ENCODE data around the gene CACNG7. TPM values are rescaled to one million over a fixed set of nuclear protein-coding genes. Genes with fewer than 3 reads are reported as not detected.

CACNG7 gene
- total RNA-seq, 1 experiment from 2014 or later, result not detected

- TF ChIP-seq CBX3 (IDR thresholded peaks at IDR 0.05; ENCODE audit: low read depth) (no peak), RAD21 (IDR thresholded peaks at IDR 0.05; ENCODE audit: low read depth) (no peak), EZH2phosphoT487 (IDR thresholded peaks at IDR 0.05; ENCODE audit: borderline replicate concordance) (no peak), ZNF274 (IDR thresholded peaks at IDR 0.05; ENCODE audit: low read depth, low read length) (no peak)
Observed at GRCh38 chr19:53883231-53883661, 25.8 kb upstream of the CACNG7 start (continued).

DNA sequence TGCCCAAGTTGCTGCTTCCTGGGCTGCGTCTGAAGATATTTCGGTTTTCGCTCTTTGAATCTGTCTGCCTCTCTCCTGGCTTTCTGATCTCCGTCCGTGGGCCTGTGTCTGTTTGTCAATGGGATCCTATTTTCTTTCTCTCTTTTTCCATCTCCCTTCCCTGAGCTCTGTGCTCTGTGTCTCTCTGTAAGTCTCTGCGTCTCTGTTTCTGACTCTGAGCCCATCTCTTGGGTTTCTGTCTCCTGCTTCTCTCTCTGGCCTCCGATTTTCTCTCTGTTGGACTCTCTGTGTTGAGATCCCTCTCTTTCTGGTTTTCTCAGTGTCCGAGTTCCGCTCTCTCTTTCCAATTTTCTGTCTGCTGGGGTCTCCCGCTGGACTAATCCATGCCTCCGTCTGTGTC is 25.3 kb upstream of the CACNG7 start:
- DNase-seq (ENCODE audit: low read depth, low spot score), result no peak
- Histone ChIP-seq H3K27ac (ENCODE audit: low read depth, low read length) (no peak overlapping the region), H3K4me3 (replicated peaks in 1 of 2; ENCODE audit: low read depth in 1 of 2, low read length in 2 of 2) (no peak overlapping the region), H3K4me2 (ENCODE audit: low read length) (no peak overlapping the region), H4K20me1 (ENCODE audit: insufficient read depth) (no peaks in the 10 kb centered on the region), H3K9me3 (ENCODE audit: control insufficient read depth in 1 of 2, insufficient read depth in 1 of 2, low read depth in 1 of 2, low read length in 2 of 2) (no peaks in the 10 kb centered on the region), H3K36me3 (ENCODE audit: control insufficient read depth in 1 of 2, insufficient read depth in 2 of 2, low read length in 2 of 2) (no peaks in the 10 kb centered on the region), H3K79me2 (ENCODE audit: insufficient read depth, low read length) (no peaks in the 10 kb centered on the region), H3K4me1 (ENCODE audit: control insufficient read depth in 1 of 2, insufficient read depth in 2 of 2, low read length in 2 of 2) (peaks cover 20 to 35% of the 10 kb centered on the region in 2 experiments), H3K27me3 (ENCODE audit: insufficient read depth, low read length) (no peaks in the 10 kb centered on the region), H3K9me2 (ENCODE audit: insufficient read depth) (no peaks in the 10 kb centered on the region), H2AFZ (ENCODE audit: low read depth, low read length, poor library complexity, severe bottlenecking) (no peak overlapping the region), H3K9ac (ENCODE audit: low read length) (no peak overlapping the region)
- RAD21 ChIA-PET (ENCODE audit: low non-redundant PET in 1 of 2, low total read pairs in 2 of 2, uncharacterized antibody in 2 of 2, unreplicated experiment in 2 of 2), result no interaction called here
- CTCF ChIA-PET, result no interaction called here
- intact Hi-C loops (cut with micrococcal nuclease), result no loop called here
- POLR2A ChIA-PET, result interaction anchor here (0.9 to 2.8 kb wide), 2 partner anchors 16 to 97 kb away, joined by 3 to 11 read pairs; partner anchors contain the start of gene MYADM
- TF ChIP-seq POLR2AphosphoS5 (IDR thresholded peaks at IDR 0.05; ENCODE audit: low read depth, low read length), result no peak
- no peak for TF ChIP-seq CEBPB (IDR thresholded peaks at IDR 0.05; ENCODE audit: low read depth)
- no peak for TF ChIP-seq SIN3A (IDR thresholded peaks at IDR 0.05; ENCODE audit: low read depth)
- TF ChIP-seq ELF1 (IDR thresholded peaks at IDR 0.05; ENCODE audit: borderline replicate concordance, low read depth), result no peak
- TF ChIP-seq ZFX (IDR thresholded peaks at IDR 0.05), result no peak
- no peak for TF ChIP-seq CTCF (IDR thresholded peaks at IDR 0.05 in 2 of 3, conservative IDR thresholded peaks at IDR 0.05 in 1 of 3; ENCODE audit: borderline replicate concordance in 1 of 3, insufficient read depth in 1 of 3, low read depth in 2 of 3, low read length in 2 of 3)
- TF ChIP-seq FOSL1 (IDR thresholded peaks at IDR 0.05; ENCODE audit: low read depth), result no peak
- TF ChIP-seq ATF3 (IDR thresholded peaks at IDR 0.05), result no peak
- BruUV-seq (replicated peaks), result no TSS peak
- no peak for ATAC-seq

Data from HCT116 (cell line).